Activated CD8-positive, alpha-beta T cell treated with anti-CD3 and anti-CD28 coated beads for 36 hours (primary cell): ENCODE results near the gene SLC46A2. TPM values are rescaled to one million over a fixed set of nuclear protein-coding genes. Genes with fewer than 3 reads are reported as not detected.

ENCODE experiments used
- ATAC-seq: fragments of 200-7000 bp; cut with Tn5 transposase; one replicate; pipeline ENCODE4 v1.10.0; 2021; ENCODE audit warnings: mild to moderate bottlenecking, moderate library complexity
- CTCF ChIA-PET: fragments of 350-600 bp; sonication (Branson Sonifier 250); formaldehyde crosslinking; loops from one replicate; lab custom pipeline; 2021; ENCODE audit warnings: antibody characterized with exemption; lab: Charles Lee
- POLR2A ChIA-PET: fragments of 350-600 bp; sonication (Branson Sonifier 250); formaldehyde crosslinking; loops from one replicate; lab custom pipeline; 2021; ENCODE audit warnings: antibody characterized with exemption; lab: Charles Lee
- DNase-seq: peaks from one replicate; pipeline ENCODE4 v3.0.0-alpha.2; 2020
- H3K27ac Mint-ChIP-seq: one replicate; pipeline ENCODE4 v1.8.0; 2021; ENCODE audit warnings: mild to moderate bottlenecking, mixed read lengths
- H3K27me3 Mint-ChIP-seq: one replicate; pipeline ENCODE4 v1.8.0; 2021; ENCODE audit warnings: mixed read lengths
- H3K36me3 Mint-ChIP-seq: one replicate; pipeline ENCODE4 v1.8.0; 2021; ENCODE audit warnings: low read depth, mixed read lengths
- H3K4me1 Mint-ChIP-seq: one replicate; pipeline ENCODE4 v1.8.0; 2021; ENCODE audit warnings: low read depth, mixed read lengths
- H3K4me3 Mint-ChIP-seq: one replicate; pipeline ENCODE4 v1.8.0; 2021; ENCODE audit warnings: mild to moderate bottlenecking, moderate library complexity, mixed read lengths
- H3K9me3 Mint-ChIP-seq: one replicate; pipeline ENCODE4 v1.8.0; 2021; ENCODE audit warnings: mixed read lengths
- intact Hi-C: fragments of 100-400 bp; cut with micrococcal nuclease; formaldehyde crosslinking; loops from one replicate; pipeline ENCODE4 v1.10.0; 2022
- total RNA-seq, 2 experiments: library from RNA; stranded (reverse); gene quantifications; one replicate each; pipeline ENCODE4 v1.2.3, GENCODE V29; 2021
- TF ChIP-seq, protein P1 (sequence below): fragments of 200-600 bp; IDR thresholded peaks from one replicate; pipeline ENCODE4 v1.8.0; 2022; ENCODE audit warnings: antibody characterized with exemption, mild to moderate bottlenecking

Gene SLC46A2
- total RNA-seq, 2 experiments from 2014 or later, result not detected

DNA sequence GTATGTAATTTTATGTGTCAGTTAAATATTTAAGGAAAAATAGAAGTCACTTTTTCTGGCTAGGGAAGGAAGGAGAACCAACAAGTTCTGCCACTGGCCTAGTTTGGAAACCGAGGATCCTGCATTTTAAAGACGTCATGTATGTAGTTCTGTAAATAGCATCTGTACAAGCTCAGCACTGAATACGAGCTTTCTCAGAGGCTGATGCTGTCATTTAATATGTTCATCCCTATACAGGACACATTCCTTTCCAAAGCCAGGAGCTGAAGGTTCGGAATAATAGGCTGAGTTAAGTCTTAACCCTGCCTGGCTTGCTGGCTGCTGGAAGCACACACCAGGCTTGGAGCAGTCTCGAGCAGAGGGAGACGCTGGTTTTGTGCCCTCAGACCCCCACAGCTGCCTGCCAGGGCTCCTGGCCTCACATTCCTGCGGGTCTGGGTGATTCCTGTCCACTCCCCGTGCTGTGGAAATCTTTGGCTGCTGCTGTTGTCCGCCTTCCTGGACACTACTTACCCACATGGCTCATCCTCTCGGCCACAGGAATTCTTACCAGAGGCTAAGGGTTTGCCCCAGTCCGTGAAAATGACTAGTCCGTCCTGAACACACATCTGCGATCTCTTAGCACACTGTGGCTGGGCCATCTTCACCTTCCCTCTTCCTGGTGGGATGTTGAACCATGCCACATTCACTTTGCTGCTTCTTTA, 36.6 kb downstream of the SLC46A2 start:
- H3K4me1 Mint-ChIP-seq, result no peaks in the 10 kb centered on the region
- peaks cover 3% of the 10 kb centered on the region for H3K36me3 Mint-ChIP-seq
- ChIA-PET POLR2A (no interaction called here), CTCF (interaction anchor here (1.4 to 1.5 kb wide), 2 partner anchors 9 to 258 kb away, joined by 4 to 5 read pairs; no protein-coding TSS in a partner anchor)
- no peak overlapping the region for H3K27ac Mint-ChIP-seq
- H3K9me3 Mint-ChIP-seq, result no peaks in the 10 kb centered on the region
- no peaks in the 10 kb centered on the region for H3K27me3 Mint-ChIP-seq
- ATAC-seq (no peak), DNase-seq (no peak)
- H3K4me3 Mint-ChIP-seq, result no peak overlapping the region
- TF ChIP-seq, protein P1, sequence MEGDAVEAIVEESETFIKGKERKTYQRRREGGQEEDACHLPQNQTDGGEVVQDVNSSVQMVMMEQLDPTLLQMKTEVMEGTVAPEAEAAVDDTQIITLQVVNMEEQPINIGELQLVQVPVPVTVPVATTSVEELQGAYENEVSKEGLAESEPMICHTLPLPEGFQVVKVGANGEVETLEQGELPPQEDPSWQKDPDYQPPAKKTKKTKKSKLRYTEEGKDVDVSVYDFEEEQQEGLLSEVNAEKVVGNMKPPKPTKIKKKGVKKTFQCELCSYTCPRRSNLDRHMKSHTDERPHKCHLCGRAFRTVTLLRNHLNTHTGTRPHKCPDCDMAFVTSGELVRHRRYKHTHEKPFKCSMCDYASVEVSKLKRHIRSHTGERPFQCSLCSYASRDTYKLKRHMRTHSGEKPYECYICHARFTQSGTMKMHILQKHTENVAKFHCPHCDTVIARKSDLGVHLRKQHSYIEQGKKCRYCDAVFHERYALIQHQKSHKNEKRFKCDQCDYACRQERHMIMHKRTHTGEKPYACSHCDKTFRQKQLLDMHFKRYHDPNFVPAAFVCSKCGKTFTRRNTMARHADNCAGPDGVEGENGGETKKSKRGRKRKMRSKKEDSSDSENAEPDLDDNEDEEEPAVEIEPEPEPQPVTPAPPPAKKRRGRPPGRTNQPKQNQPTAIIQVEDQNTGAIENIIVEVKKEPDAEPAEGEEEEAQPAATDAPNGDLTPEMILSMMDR, result no peak
- intact Hi-C loops, result no loop called here

DNA sequence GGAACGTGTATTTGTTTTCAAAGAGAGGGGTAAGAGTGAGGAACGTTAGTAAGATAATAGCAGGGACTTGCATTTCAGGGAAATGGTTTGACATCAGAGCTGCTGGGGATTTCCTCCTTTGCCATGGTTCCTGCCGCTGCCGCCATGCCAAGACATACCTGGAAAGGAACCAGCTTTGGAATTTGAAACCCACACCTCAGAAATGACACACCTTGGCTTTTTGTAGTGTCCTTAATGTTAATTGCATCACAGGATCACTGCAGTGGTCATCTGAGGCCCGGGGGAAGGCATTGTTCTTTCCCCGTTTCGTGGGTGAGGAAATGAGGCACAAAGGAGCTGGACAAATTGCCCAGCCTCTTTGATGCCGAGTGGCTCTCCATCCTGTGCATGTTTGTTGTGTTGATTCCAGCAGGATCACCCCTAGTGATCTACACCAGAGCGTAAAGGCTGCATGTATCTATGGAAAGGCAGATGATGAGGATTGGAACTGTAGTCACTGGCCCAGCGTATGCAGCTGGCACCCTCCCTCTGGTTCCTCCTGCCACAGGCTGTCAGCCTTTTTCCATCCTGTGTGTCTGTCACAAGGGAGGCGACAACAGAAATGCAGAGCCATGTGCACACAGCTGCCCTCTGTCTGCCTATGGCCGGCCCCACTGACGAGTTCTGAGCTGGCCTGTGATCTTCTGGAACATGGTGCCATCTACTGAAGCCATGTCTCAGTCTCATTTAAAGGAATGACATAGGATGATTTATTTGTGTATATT, 37.8 kb downstream of the SLC46A2 start:
- ChIA-PET POLR2A (no interaction called here), CTCF (interaction anchor here (1.4 kb wide), 1 partner anchor 8 kb away, joined by 5 read pairs; no protein-coding TSS in a partner anchor)
- Mint-ChIP-seq H3K36me3 (peaks cover 3% of the 10 kb centered on the region), H3K27ac (no peak overlapping the region), H3K27me3 (no peaks in the 10 kb centered on the region), H3K4me3 (no peak overlapping the region), H3K4me1 (no peaks in the 10 kb centered on the region), H3K9me3 (no peaks in the 10 kb centered on the region)
- ATAC-seq (no peak), DNase-seq (no peak)
- intact Hi-C loops, result no loop called here
- TF ChIP-seq, protein P1, result no peak

DNA sequence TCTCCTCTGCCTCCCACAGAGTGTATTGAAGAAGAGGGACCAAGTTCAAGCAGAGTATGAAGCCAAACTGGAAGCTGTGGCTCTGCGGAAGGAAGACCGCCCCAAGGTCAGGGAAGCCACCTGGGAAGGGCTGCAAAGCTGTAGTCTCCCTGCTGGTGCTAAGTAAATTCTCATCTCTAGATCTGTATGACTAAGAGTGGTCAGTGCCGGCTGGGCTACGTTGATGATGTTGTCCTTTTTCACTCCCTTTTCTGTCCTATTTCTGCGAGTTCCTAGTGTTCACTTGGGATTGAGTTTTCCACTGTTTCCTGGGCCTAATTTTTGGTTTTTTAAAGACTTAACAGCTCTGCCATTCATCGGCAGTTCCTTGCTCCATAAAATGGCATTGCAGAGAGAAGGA, 39.8 kb downstream of the SLC46A2 start:
- Mint-ChIP-seq H3K9me3 (no peaks in the 10 kb centered on the region), H3K36me3 (peaks cover 3% of the 10 kb centered on the region), H3K4me3 (no peak overlapping the region), H3K4me1 (no peaks in the 10 kb centered on the region), H3K27me3 (no peaks in the 10 kb centered on the region), H3K27ac (no peak overlapping the region)
- ChIA-PET POLR2A (no interaction called here), CTCF (interaction anchor here (1.2 kb wide), 1 partner anchor 52 kb away, joined by 5 read pairs; no protein-coding TSS in a partner anchor)
- DNase-seq, result no peak
- no peak for ATAC-seq
- intact Hi-C loops, result no loop called here
- TF ChIP-seq, protein P1, result no peak

DNA sequence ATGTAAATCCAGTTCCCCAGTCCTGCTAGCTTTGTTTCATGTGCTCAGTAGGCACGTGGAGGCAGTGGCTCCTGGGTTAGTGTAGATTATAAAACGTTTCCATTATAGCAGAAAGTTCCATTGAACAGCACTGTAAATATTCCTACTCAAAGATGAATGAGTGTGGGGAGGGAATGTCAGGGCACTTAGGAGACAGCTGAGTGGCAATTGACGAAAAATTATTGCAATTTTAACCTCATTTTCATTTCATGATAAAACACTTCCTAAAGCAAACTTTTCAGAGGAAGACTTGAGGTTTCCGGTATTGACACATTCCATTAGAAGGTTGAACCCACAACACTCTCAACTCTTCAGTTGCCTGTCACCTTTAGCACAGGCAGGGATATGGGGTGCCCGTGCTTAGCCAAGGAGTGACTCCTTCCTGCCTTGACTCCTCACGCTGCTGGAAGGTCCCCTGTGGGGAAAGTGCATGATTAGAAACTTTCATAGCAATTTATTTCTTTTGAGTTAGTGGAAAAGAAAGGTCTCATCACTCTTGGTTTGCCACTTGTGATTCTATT, 41.2 kb downstream of the SLC46A2 start:
- intact Hi-C loops, result no loop called here
- peak; percentile 51 for ATAC-seq
- TF ChIP-seq, protein P1, result no peak
- no peaks in the 10 kb centered on the region for H3K9me3 Mint-ChIP-seq
- ChIA-PET POLR2A (no interaction called here), CTCF (no interaction called here)
- no peak for DNase-seq
- H3K27me3 Mint-ChIP-seq, result no peaks in the 10 kb centered on the region
- H3K4me1 Mint-ChIP-seq, result peaks cover 10% of the 10 kb centered on the region
- H3K36me3 Mint-ChIP-seq, result peaks cover 3% of the 10 kb centered on the region
- H3K4me3 Mint-ChIP-seq, result no peak overlapping the region
- H3K27ac Mint-ChIP-seq, result no peak overlapping the region
